Ishikawa (cell line): Measurements from ENCODE around the gene AARS2.

ENCODE experiments used
- CEBPB ChIP-seq: IDR thresholded peaks from 2 replicates; pipeline ENCODE4 v1.6.1; 2012
- CREB1 ChIP-seq: IDR thresholded peaks from 2 replicates; pipeline ENCODE4 v1.6.1; 2012; ENCODE audit warnings: low read depth
- EGR1 ChIP-seq: IDR thresholded peaks from 2 replicates; pipeline ENCODE4 v1.6.1; 2012
- EP300 ChIP-seq: IDR thresholded peaks from 2 replicates; pipeline ENCODE4 v1.6.1; 2012; ENCODE audit warnings: borderline replicate concordance
- FOXM1 ChIP-seq: IDR thresholded peaks from 2 replicates; pipeline ENCODE4 v1.6.1; 2012; ENCODE audit warnings: low read depth, borderline replicate concordance
- NFIC ChIP-seq: IDR thresholded peaks from 2 replicates; pipeline ENCODE4 v1.6.1; 2012
- RAD21 ChIP-seq: IDR thresholded peaks from 2 replicates; pipeline ENCODE4 v1.6.1; 2012; ENCODE audit warnings: low read depth
- TAF1 ChIP-seq: IDR thresholded peaks from 2 replicates; pipeline ENCODE4 v1.6.1; 2012; ENCODE audit warnings: low read depth, mild to moderate bottlenecking
- TCF12 ChIP-seq: IDR thresholded peaks from 2 replicates; pipeline ENCODE4 v1.6.1; 2012; ENCODE audit warnings: low read depth
- TEAD4 ChIP-seq: IDR thresholded peaks from 2 replicates; pipeline ENCODE4 v1.6.1; 2012
- YY1 ChIP-seq: IDR thresholded peaks from 2 replicates; pipeline ENCODE4 v1.6.1; 2012; ENCODE audit warnings: low read depth
- ZBTB7A ChIP-seq: IDR thresholded peaks from 2 replicates; pipeline ENCODE4 v1.6.1; 2012; ENCODE audit warnings: low read depth
- TF ChIP-seq, protein P1 (sequence below): IDR thresholded peaks from 2 replicates; pipeline ENCODE4 v1.6.1; 2012; ENCODE audit warnings: low read depth, mild to moderate bottlenecking
- TF ChIP-seq, protein P2 (sequence below): IDR thresholded peaks from 2 replicates; pipeline ENCODE4 v1.6.1; 2012
- TF ChIP-seq, protein P3 (sequence below): IDR thresholded peaks from 2 replicates; pipeline ENCODE4 v1.6.1; 2012

The AARS2 gene

DNA sequence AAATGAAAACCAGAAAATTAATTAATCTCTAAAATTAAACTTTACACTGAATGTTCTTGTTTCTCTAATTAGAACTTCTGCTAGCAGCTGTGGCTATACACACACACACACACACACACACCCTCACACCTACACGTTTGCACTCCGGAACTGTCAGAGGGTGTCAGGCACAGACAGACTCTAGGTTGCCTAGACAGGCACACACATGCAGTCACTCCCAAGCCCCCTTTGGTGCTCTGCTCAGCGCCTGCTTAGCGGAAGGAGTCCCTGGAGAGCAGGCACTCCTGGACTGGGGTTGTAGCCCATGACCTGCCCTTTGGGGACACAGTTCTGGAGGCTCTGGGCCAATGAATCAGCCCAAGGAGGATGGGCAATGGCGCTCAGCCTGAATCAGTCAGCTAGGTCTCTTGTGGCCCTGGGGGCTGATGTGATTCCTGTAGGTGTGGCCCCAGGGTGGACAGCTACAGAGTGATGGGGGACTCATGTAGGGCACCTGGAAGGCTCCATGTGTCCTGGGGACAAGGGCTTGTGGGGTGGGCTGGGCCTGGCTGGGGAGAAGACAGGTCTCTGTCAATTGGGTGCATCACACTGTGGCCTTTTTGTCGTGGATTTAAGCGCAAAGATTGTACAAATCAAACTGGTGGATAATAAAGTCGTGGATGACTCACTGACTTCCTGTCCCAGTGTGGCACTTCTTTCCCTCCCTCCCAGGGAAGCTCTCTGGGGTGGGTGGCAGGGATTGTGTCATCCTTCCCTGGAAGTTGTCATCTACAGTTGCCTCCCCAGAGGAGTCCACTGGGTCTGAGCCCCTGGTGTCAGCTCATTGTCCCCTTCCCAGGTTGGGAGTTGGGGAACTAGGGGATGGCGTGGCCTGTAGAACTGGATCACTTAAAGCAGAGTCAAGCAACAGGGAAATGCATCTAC lies 34.1 kb downstream of the AARS2 start:
- no peak for TF ChIP-seq ZBTB7A
- TF ChIP-seq TEAD4, result no peak
- TF ChIP-seq, protein P1, sequence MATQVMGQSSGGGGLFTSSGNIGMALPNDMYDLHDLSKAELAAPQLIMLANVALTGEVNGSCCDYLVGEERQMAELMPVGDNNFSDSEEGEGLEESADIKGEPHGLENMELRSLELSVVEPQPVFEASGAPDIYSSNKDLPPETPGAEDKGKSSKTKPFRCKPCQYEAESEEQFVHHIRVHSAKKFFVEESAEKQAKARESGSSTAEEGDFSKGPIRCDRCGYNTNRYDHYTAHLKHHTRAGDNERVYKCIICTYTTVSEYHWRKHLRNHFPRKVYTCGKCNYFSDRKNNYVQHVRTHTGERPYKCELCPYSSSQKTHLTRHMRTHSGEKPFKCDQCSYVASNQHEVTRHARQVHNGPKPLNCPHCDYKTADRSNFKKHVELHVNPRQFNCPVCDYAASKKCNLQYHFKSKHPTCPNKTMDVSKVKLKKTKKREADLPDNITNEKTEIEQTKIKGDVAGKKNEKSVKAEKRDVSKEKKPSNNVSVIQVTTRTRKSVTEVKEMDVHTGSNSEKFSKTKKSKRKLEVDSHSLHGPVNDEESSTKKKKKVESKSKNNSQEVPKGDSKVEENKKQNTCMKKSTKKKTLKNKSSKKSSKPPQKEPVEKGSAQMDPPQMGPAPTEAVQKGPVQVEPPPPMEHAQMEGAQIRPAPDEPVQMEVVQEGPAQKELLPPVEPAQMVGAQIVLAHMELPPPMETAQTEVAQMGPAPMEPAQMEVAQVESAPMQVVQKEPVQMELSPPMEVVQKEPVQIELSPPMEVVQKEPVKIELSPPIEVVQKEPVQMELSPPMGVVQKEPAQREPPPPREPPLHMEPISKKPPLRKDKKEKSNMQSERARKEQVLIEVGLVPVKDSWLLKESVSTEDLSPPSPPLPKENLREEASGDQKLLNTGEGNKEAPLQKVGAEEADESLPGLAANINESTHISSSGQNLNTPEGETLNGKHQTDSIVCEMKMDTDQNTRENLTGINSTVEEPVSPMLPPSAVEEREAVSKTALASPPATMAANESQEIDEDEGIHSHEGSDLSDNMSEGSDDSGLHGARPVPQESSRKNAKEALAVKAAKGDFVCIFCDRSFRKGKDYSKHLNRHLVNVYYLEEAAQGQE, result no peak
- no peak for TF ChIP-seq EGR1
- TF ChIP-seq CREB1, result no peak
- TF ChIP-seq RAD21, result no peak
- no peak for TF ChIP-seq NFIC
- TF ChIP-seq TCF12, result no peak
- no peak for TF ChIP-seq TAF1
- TF ChIP-seq FOXM1, result no peak
- TF ChIP-seq, protein P2, sequence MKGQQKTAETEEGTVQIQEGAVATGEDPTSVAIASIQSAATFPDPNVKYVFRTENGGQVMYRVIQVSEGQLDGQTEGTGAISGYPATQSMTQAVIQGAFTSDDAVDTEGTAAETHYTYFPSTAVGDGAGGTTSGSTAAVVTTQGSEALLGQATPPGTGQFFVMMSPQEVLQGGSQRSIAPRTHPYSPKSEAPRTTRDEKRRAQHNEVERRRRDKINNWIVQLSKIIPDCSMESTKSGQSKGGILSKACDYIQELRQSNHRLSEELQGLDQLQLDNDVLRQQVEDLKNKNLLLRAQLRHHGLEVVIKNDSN, result no peak
- TF ChIP-seq YY1, result no peak
- TF ChIP-seq CEBPB, result no peak
- TF ChIP-seq, protein P3, sequence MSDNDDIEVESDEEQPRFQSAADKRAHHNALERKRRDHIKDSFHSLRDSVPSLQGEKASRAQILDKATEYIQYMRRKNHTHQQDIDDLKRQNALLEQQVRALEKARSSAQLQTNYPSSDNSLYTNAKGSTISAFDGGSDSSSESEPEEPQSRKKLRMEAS, result no peak
- no peak for TF ChIP-seq EP300

DNA sequence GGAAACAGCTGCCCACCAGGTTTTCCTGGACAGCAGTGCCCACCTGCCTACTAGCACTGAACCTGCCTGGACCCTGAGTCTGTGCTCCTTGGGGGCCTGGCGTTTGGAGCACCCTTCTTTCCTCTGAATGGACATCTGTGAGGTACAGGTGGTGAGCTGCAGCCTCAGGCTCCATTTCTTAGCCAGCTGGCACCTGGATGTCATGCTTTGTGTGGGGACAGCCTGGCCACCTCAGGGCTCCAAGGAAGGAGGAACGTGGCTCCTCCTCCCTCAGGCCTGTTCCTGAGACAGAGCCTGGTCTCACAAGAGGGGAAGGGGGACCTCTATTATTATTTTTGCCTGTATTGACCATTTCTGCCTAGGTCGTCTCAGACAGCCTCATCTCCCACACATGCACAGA lies 34.8 kb downstream of the AARS2 start:
- TF ChIP-seq TCF12 (no peak), ZBTB7A (no peak), FOXM1 (no peak), CREB1 (no peak), TEAD4 (no peak), YY1 (no peak), RAD21 (no peak), TAF1 (no peak), EP300 (no peak), CEBPB (no peak), NFIC (no peak), EGR1 (no peak)
- TF ChIP-seq, protein P3, result no peak
- TF ChIP-seq, protein P2, result no peak
- TF ChIP-seq, protein P1, result no peak

DNA sequence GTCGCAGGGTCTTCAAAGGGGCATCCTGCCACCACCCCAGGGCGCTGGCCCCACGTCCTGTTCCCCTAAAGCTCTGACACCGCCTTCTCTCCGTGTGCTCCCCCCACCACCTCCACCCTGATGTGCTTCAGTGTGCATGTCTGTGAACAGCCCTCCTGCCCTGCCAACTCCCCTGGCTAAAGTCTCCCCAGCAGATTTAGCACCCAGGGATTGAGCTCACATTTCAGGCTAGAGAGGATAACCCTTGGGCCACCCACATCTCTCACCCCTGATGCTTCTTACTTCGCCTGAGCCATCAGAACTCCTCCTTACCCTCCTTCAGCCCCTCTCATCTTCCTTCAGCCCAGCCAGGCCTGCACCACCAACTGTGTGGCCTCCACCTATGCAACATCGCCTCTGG lies 35.4 kb downstream of the AARS2 start:
- TF ChIP-seq RAD21 (no peak), YY1 (no peak), EGR1 (no peak), NFIC (no peak), EP300 (no peak), FOXM1 (no peak), TCF12 (no peak), CREB1 (no peak), TEAD4 (no peak), CEBPB (no peak), TAF1 (no peak), ZBTB7A (no peak)
- TF ChIP-seq, protein P3, result no peak
- TF ChIP-seq, protein P1, result no peak
- TF ChIP-seq, protein P2, result no peak
